CD14-positive monocyte (primary cell): ENCODE measurements around the gene SPHKAP. TPM values are rescaled to one million over a fixed set of nuclear protein-coding genes. Genes with fewer than 3 reads are reported as not detected.

ENCODE experiments used
- DNase-seq, 3 donors: peaks; one replicate each; pipeline ENCODE4 v3.0.0-alpha.2; 2011 to 2022
- H2AFZ ChIP-seq: 2 replicates; pipeline ENCODE4 v1.6.0; 2012; ENCODE audit warnings: mild to moderate bottlenecking, low read depth, low read length, inconsistent platforms; ENCODE audit not compliant: insufficient read depth, poor library complexity, severe bottlenecking
- H3K27ac ChIP-seq, 2 donors: 1 replicate in 1 of 2; 2 replicates in 1 of 2; pipeline ENCODE4 v1.5.1; 2012 to 2013; ENCODE audit warnings: low read length in 2 of 2, control low read depth in 1 of 2, inconsistent platforms in 1 of 2, low read depth in 1 of 2, mild to moderate bottlenecking in 1 of 2
- H3K27me3 ChIP-seq, 2 donors: one replicate each; pipeline versions ENCODE4 v1.6.0 to v1.6.1; 2011 to 2013; ENCODE audit warnings: low read length in 2 of 2; ENCODE audit not compliant: control insufficient read depth in 2 of 2, insufficient read depth in 2 of 2
- H3K36me3 ChIP-seq, 2 donors: replicated peaks in 1 of 2; 1 replicate in 1 of 2; 2 replicates in 1 of 2; pipeline versions ENCODE4 v1.5.1 to v1.6.1; 2012 to 2013; ENCODE audit warnings: low read length in 2 of 2, control low read depth in 1 of 2, inconsistent platforms in 1 of 2, mild to moderate bottlenecking in 1 of 2; ENCODE audit not compliant: insufficient read depth in 2 of 2, control insufficient read depth in 1 of 2
- H3K4me1 ChIP-seq, 2 donors: 1 replicate in 1 of 2; 2 replicates in 1 of 2; pipeline versions ENCODE4 v1.5.1 to v1.6.1; 2012 to 2013; ENCODE audit warnings: low read length in 2 of 2, control low read depth in 1 of 2, inconsistent platforms in 1 of 2, mild to moderate bottlenecking in 1 of 2, moderate library complexity in 1 of 2; ENCODE audit not compliant: insufficient read depth in 2 of 2, control insufficient read depth in 1 of 2
- H3K4me2 ChIP-seq: replicated peaks from 2 replicates; pipeline ENCODE3; 2012; ENCODE audit warnings: low read length, moderate library complexity, mild to moderate bottlenecking; ENCODE audit not compliant: poor library complexity, severe bottlenecking; ENCODE audit errors: extremely low read depth
- H3K4me3 ChIP-seq, 3 experiments: fragments of 200-600 bp in 1 of 3; sonication (generic) in 1 of 3; replicated peaks in 1 of 3; 1 replicate in 2 of 3; 2 replicates in 1 of 3; pipeline ENCODE4 v1.5.1; 2011 to 2013; ENCODE audit warnings: low read length in 3 of 3, mild to moderate bottlenecking in 3 of 3, control low read depth in 2 of 3, low read depth in 2 of 3, inconsistent platforms in 1 of 3, moderate library complexity in 1 of 3
- H3K79me2 ChIP-seq: 2 replicates; pipeline ENCODE4 v1.6.0; 2012; ENCODE audit warnings: mild to moderate bottlenecking, control low read depth, inconsistent platforms, low read length, moderate library complexity; ENCODE audit not compliant: insufficient read depth
- H3K9ac ChIP-seq: 2 replicates; pipeline ENCODE4 v1.6.0; 2017; ENCODE audit warnings: low read length, mild to moderate bottlenecking; ENCODE audit not compliant: insufficient read depth, poor library complexity, severe bottlenecking
- H3K9me3 ChIP-seq, 2 donors: replicated peaks in 1 of 2; 1 replicate in 1 of 2; 2 replicates in 1 of 2; pipeline versions ENCODE4 v1.5.1 to v1.6.1; 2012 to 2013; ENCODE audit warnings: low read length in 2 of 2, control low read depth in 1 of 2; ENCODE audit not compliant: control insufficient read depth in 1 of 2, insufficient read depth in 1 of 2
- H4K20me1 ChIP-seq: 2 replicates; pipeline ENCODE4 v1.6.0; 2012; ENCODE audit warnings: mild to moderate bottlenecking, low read length, control low read depth, moderate library complexity; ENCODE audit not compliant: insufficient read depth
- H3K27ac Mint-ChIP-seq, 7 donors: one replicate each; pipeline ENCODE4 v1.8.0; 2020; ENCODE audit warnings: mild to moderate bottlenecking in 7 of 7, mixed read lengths in 7 of 7, moderate library complexity in 6 of 7, inconsistent platforms in 2 of 7
- H3K27me3 Mint-ChIP-seq, 3 donors: one replicate each; pipeline ENCODE4 v1.8.0; 2021 to 2022; ENCODE audit warnings: low read depth in 3 of 3, mild to moderate bottlenecking in 3 of 3, mixed read lengths in 3 of 3, moderate library complexity in 3 of 3, inconsistent platforms in 1 of 3
- H3K36me3 Mint-ChIP-seq, 2 donors: one replicate each; pipeline ENCODE4 v1.8.0; 2020; ENCODE audit warnings: mixed read lengths in 2 of 2, inconsistent platforms in 1 of 2, mild to moderate bottlenecking in 1 of 2
- H3K4me1 Mint-ChIP-seq: one replicate; pipeline ENCODE4 v1.8.0; 2020; ENCODE audit warnings: mild to moderate bottlenecking, mixed read lengths
- H3K4me3 Mint-ChIP-seq, 2 donors: one replicate each; pipeline ENCODE4 v1.8.0; 2020; ENCODE audit warnings: mild to moderate bottlenecking in 2 of 2, mixed read lengths in 2 of 2, moderate library complexity in 1 of 2
- H3K9me3 Mint-ChIP-seq, 7 donors: one replicate each; pipeline ENCODE4 v1.8.0; 2020 to 2022; ENCODE audit warnings: mixed read lengths in 7 of 7, mild to moderate bottlenecking in 6 of 7, moderate library complexity in 6 of 7, inconsistent platforms in 2 of 7
- WGBS: methylation state at CpG from one replicate; pipeline ENCODE4 v1.1.5; 2013; ENCODE audit warnings: missing lambda C conversion rate; ENCODE audit not compliant: insufficient coverage; 5-methylcytosine and 5-hydroxymethylcytosine counted together
- intact Hi-C, 2 donors: fragments of 100-400 bp; cut with micrococcal nuclease; formaldehyde crosslinking; loops; one replicate each; pipeline versions ENCODE4 v1.15.0 to v1.15.1; 2023
- polyA plus RNA-seq, 3 donors: library from polyadenylated mRNA; depleted of rRNA in 1 of 3; unstranded in 2 of 3; stranded (reverse) in 1 of 3; fragments of 300-500 nt in 2 of 3; fragments of >200 nt in 1 of 3; fragmentation: Illumina TruSeq in 2 of 3; gene quantifications; 1 replicate in 2 of 3; 2 replicates in 1 of 3; pipeline ENCODE4 v1.2.3, GENCODE V29; 2012 to 2021
- TF ChIP-seq, protein P1 (sequence below): fragments of 200-600 bp; IDR thresholded peaks from one replicate; pipeline ENCODE4 v1.8.0; 2022; ENCODE audit warnings: antibody characterized with exemption, mild to moderate bottlenecking

The SPHKAP gene
- polyA plus RNA-seq, 3 donors, result not detected

- intact Hi-C loops, result no loop called here
Observed at GRCh38 chr2:227990937-227991336, 190.6 kb downstream of the SPHKAP start.

GRCh38 chr2:227973241-227973640, 208.2 kb downstream of the SPHKAP start:
- 100% methylated on average over 1 of the region's 3 CpGs for WGBS
- TF ChIP-seq, protein P1, sequence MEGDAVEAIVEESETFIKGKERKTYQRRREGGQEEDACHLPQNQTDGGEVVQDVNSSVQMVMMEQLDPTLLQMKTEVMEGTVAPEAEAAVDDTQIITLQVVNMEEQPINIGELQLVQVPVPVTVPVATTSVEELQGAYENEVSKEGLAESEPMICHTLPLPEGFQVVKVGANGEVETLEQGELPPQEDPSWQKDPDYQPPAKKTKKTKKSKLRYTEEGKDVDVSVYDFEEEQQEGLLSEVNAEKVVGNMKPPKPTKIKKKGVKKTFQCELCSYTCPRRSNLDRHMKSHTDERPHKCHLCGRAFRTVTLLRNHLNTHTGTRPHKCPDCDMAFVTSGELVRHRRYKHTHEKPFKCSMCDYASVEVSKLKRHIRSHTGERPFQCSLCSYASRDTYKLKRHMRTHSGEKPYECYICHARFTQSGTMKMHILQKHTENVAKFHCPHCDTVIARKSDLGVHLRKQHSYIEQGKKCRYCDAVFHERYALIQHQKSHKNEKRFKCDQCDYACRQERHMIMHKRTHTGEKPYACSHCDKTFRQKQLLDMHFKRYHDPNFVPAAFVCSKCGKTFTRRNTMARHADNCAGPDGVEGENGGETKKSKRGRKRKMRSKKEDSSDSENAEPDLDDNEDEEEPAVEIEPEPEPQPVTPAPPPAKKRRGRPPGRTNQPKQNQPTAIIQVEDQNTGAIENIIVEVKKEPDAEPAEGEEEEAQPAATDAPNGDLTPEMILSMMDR, result no peak

More at GRCh38 chr2:227990937-227991336, 190.6 kb downstream of the SPHKAP start:
- no peaks in the 10 kb centered on the region for H3K36me3 Mint-ChIP-seq
- H3K4me1 Mint-ChIP-seq, result no peaks in the 10 kb centered on the region
- H3K9me3 Mint-ChIP-seq, result peaks cover 0 to 1% (median 0%) of the 10 kb centered on the region in 7 donors
- no peaks in the 10 kb centered on the region for H3K36me3 ChIP-seq
- TF ChIP-seq, protein P1, result no peak
- H3K4me3 Mint-ChIP-seq, result no peak overlapping the region
- H3K4me2 ChIP-seq, result no peak overlapping the region
- H3K4me3 ChIP-seq, result no peak overlapping the region
- H3K27me3 ChIP-seq, result no peaks in the 10 kb centered on the region
- H2AFZ ChIP-seq, result no peak overlapping the region
- no peaks in the 10 kb centered on the region for H3K27me3 Mint-ChIP-seq
- H3K27ac ChIP-seq, result no peak overlapping the region
- no peaks in the 10 kb centered on the region for H4K20me1 ChIP-seq
- no peaks in the 10 kb centered on the region for H3K4me1 ChIP-seq
- WGBS, result no CpG with 5 or more reads among the region's 4 CpGs
- no peak for DNase-seq
- H3K9ac ChIP-seq, result no peak overlapping the region
- no peaks in the 10 kb centered on the region for H3K9me3 ChIP-seq
- H3K27ac Mint-ChIP-seq, result no peak overlapping the region
- no peaks in the 10 kb centered on the region for H3K79me2 ChIP-seq

More at GRCh38 chr2:227973241-227973640, 208.2 kb downstream of the SPHKAP start:
- intact Hi-C loops, result no loop called here
- H3K27me3 Mint-ChIP-seq, result no peaks in the 10 kb centered on the region
- Histone ChIP-seq H3K27ac (no peak overlapping the region), H3K4me3 (no peak overlapping the region), H3K79me2 (no peaks in the 10 kb centered on the region), H3K27me3 (no peaks in the 10 kb centered on the region), H3K9me3 (no peaks in the 10 kb centered on the region), H3K4me1 (no peaks in the 10 kb centered on the region), H3K4me2 (no peak overlapping the region), H3K36me3 (no peaks in the 10 kb centered on the region), H4K20me1 (no peaks in the 10 kb centered on the region), H2AFZ (no peak overlapping the region), H3K9ac (no peak overlapping the region)
- H3K4me3 Mint-ChIP-seq, result no peak overlapping the region
- peaks cover 0 to 6% (median 4%) of the 10 kb centered on the region in 7 donors for H3K9me3 Mint-ChIP-seq
- H3K4me1 Mint-ChIP-seq, result no peaks in the 10 kb centered on the region
- no peaks in the 10 kb centered on the region for H3K36me3 Mint-ChIP-seq
- no peak overlapping the region for H3K27ac Mint-ChIP-seq
- DNase-seq, result no peak
